ENCODE measurements around the gene ALDOB.
A peak's percentile ranks its signal among the peaks of the same experiment; 100 is the strongest.

Gene ALDOB

GRCh38 chr9:101462558-101462957 is 27.0 kb upstream of the ALDOB start:
- H3K4me3 ChIP-seq (ENCODE audit: control insufficient read depth, low read depth, low read length) = no peak overlapping the region
- no peak for DNase-seq (ENCODE audit: low read depth)
- TF ChIP-seq CTCF (IDR thresholded peaks at IDR 0.05; ENCODE audit: control insufficient read depth, insufficient read depth, low read depth, low read length, missing control alignments) = no peak

- no peak for TF ChIP-seq CTCF (IDR thresholded peaks at IDR 0.05; ENCODE audit: control insufficient read depth, insufficient read depth, low read depth, low read length, missing control alignments)
- no peak overlapping the region for H3K4me3 ChIP-seq (ENCODE audit: control insufficient read depth, low read depth, low read length)
- no peak for DNase-seq (ENCODE audit: low read depth)
Observed at GRCh38 chr9:101460965-101461364, 25.4 kb upstream of the ALDOB start.

- peak; percentile 85 for TF ChIP-seq CTCF (IDR thresholded peaks at IDR 0.05; ENCODE audit: control insufficient read depth, insufficient read depth, low read depth, low read length, missing control alignments)
- no peak overlapping the region for H3K4me3 ChIP-seq (ENCODE audit: control insufficient read depth, low read depth, low read length)
- peak; percentile 57 for DNase-seq (ENCODE audit: low read depth)
Observed at GRCh38 chr9:101458963-101459631, 23.5 kb upstream of the ALDOB start.

- no peak overlapping the region for H3K4me3 ChIP-seq (ENCODE audit: control insufficient read depth, low read depth, low read length)
- TF ChIP-seq CTCF (IDR thresholded peaks at IDR 0.05; ENCODE audit: control insufficient read depth, insufficient read depth, low read depth, low read length, missing control alignments) = no peak
- DNase-seq (ENCODE audit: low read depth) = no peak
Observed at GRCh38 chr9:101457003-101457402, 21.4 kb upstream of the ALDOB start.

GRCh38 chr9:101455656-101456240 is 20.2 kb upstream of the ALDOB start:
- H3K4me3 ChIP-seq (ENCODE audit: control insufficient read depth, low read depth, low read length) = no peak overlapping the region
- no peak for TF ChIP-seq CTCF (IDR thresholded peaks at IDR 0.05; ENCODE audit: control insufficient read depth, insufficient read depth, low read depth, low read length, missing control alignments)
- DNase-seq (ENCODE audit: low read depth) = no peak

- H3K4me3 ChIP-seq (ENCODE audit: control insufficient read depth, low read depth, low read length) = no peak overlapping the region
- no peak for TF ChIP-seq CTCF (IDR thresholded peaks at IDR 0.05; ENCODE audit: control insufficient read depth, insufficient read depth, low read depth, low read length, missing control alignments)
- DNase-seq (ENCODE audit: low read depth) = no peak
Observed at GRCh38 chr9:101453776-101454570, 18.4 kb upstream of the ALDOB start.
